HG02885 (cell line): ENCODE data around the gene PRELP.

Source experiments
- ATAC-seq: cut with Tn5 transposase; IDR thresholded peaks from one replicate; pipeline ENCODE4 v1.9.1; 2021; ENCODE audit warnings: mild to moderate bottlenecking; ENCODE audit not compliant: unreplicated experiment, poor library complexity

Gene PRELP

DNA sequence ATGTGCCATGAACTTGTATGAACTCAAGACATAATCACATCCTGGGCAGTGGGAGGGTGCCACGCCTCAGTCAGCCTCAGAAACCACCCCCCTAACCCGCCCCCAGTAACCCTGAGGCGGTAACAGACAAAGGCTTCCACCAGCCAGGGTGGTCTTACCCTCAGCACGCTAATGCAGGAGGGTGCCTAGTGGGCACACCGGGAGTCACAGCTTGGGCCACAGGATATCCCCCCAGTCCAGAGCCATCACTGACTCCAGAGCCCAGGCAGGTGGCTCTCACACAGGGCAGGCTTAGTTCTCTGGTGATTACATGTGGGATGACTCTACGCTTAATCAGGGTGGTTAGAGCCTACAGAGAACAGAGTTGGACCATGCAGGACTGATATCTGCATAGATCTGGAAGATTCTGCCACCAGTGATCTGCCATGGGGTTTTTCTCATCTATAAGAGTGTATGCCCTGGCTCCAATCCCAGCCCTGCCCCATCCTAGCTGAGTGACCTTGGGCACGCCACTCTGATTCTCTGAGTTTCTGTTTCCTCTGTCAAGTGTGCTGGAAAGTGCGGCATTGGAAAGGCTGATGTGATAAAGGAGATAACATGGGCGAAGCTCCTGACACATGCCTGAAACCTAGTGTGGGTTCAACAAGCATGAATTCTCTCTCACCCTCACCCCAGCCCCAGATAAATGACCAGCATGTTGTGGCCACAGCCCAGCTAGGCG is 45.6 kb downstream of the PRELP start:
- ATAC-seq, result no peak

DNA sequence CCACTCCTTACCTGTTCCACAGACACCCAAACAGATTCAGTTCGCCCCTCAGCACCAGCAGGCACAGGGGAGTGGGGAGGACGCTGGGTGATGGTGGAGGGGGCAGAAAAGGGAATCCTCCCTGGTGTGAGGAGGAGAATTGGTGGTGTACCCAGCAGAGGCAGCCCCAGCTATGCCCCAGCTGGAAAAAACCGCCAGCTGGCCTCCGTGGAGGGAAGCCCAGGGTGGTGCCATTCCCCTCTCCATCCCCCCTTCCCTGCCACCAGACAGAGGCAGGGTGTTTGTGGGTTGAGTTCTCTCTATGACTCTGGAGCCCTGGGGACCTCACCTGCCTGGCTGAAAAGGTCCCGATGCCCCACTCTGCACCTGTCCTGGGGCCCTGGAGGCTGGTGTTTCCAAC is 46.2 kb downstream of the PRELP start:
- no peak for ATAC-seq

DNA sequence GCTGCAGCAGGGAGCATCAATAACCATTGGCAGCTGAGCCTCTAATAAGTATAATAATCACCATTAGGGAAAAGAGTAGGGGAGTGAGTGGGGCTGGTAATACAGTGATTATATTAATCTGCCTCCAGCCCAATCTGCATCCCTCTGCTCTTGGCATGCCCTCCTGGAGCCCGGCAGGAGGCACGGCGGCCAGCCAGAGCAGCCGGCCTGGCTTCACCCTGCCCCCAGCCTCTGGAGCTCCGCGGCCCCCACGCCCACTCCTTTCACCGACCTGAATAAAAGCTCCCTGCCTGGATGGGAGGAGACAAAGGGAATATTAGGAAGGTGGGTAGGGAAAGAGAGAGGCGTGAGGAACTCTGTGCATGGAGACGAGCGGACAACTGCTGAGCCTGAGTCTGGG is 46.6 kb downstream of the PRELP start:
- ATAC-seq, result no peak

DNA sequence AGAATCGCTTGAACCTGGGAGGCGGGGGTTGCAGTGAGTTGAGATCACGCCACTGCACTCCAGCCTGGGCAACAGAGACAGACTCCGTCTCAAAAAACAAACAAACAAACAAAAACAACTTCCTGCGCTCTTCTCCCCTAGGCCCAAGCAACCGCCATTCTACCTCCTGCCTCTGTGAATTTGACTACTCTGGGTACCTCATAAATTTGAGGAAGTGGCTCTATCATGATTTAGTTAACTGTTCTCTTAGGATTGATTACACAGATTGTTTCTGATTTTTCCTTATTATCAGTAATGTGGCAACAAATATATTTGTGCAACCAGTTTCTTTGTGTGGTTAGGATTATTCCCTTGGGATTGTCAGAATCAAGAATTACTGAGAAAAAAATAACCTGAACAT is 48.1 kb downstream of the PRELP start:
- no peak for ATAC-seq

DNA sequence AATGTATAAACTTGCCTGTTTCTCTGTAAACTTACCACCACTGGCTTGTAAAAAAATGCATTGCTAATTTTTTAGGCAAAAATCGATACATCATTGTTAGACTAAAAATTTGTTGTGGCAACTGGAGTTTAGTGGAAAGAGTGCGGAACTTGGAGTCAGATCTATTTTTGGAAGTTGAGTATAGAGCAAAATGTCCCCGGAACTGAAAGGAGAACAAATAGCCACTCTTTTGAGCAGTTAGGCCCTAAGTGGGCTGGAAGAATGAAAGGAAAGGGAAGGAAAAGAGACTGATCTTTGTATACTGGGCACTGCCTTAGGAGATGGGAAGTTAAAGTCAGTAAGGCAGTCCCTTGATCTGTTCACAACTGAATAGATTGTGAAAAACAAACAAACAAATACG is 48.5 kb downstream of the PRELP start:
- ATAC-seq, result no peak

DNA sequence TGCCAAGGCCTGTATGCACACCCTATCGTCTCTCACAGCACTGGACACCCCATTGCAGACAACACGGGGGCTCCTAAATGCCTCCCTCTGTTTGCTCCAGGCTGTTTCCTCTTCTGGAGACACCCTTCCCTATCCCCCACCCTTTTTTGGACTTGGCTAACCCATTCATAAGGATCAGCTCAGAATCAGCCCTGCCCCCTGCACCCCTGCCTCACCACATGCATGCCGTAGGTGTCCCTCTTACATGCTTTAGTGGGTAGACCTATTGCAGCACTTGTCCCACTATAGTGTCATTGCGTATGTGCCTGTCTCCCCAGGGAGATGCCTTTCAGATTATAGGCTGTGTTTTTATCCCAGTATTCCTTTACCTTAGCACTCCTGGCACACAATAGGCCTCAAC is 49.2 kb downstream of the PRELP start:
- ATAC-seq, result no peak

DNA sequence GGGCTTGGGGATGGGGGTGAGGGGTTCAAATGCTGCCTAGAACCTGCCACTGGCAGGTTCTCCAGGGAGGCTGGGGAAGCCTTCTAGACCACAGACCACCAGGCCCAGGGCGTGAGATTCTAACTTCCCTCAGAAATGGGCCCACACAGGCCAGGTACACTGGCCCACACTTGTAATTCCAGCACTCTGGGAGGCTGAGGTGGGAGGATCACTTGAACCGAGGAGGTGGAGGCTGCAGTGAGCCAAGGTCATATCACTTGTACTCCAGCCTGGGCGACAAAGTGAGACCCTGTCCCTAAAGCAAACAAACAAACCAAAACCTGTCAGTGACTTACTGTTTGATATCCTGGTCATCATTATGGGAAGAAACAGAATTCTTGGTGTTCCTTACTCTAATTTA is 50.1 kb downstream of the PRELP start:
- ATAC-seq, result no peak

DNA sequence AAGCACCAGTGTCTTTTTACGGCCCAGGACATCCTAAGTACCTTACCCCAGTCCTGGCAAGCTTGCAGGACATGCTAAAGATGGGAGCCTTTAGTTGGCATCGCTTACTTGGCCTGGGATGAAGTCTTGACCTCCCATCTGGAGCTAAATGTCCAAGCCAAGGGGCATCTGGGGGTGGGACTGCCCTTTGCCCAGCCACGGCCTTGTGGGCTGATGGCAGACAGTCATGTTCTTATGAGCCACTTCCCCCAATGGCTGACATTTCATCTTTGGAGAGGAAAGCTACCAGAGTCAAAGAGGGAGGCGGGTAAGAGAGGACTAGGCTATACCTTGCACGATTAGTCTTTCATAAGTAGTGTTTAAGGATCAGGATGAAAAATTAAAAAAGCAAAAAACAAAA is 50.5 kb downstream of the PRELP start:
- no peak for ATAC-seq

DNA sequence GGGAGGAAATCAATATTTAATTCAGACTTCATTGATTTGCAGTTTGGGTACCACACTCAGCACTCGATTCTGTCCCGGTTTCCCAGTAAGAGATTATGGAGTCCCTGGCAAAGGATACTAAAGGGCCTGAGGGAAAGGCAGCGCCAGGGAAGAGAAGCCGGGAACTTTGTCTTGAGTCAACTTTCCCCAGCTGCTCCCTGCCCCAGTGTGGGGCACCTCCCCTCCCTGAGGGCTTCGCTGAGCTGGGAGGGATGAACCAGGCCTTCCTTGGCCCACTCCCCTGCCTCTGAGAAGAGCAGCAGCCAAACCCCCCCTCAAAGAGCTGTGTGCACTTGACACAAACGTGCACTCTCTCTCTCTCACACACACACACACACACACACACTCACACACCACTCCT is 51.0 kb downstream of the PRELP start:
- ATAC-seq, result no peak

DNA sequence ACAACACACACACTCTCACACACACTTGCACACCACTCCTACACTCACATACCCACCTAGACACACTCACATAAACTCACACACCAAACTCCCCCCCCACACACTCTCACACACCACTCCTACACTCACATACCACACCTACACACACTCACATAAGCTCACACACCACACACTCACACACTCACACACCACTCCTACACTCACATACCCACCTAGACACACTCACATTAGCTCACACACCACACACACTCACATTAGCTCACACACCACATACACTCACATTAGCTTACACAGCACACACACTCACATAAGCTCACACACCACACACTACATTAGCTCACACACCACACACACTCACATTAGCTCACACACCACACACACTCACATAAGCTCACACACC is 51.4 kb downstream of the PRELP start:
- no peak for ATAC-seq

DNA sequence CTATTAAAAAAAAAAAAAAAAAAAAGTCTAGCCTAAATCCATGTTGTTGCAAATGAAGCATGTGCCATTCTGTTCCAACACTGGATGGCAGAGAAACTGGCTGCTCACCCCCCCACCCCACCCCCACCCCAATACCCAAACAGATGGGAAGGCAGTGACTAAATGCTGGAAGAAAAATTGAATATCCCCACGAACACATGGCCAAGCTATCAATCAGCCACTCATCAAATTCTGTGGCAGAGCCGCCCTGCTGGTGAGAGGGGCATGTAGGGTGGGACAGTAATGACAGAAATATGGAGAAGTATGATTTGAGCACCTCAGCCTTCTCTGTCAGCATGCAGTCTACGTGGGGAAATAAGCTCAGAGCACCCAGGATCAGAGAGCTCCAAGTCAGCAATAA is 52.5 kb downstream of the PRELP start:
- no peak for ATAC-seq

DNA sequence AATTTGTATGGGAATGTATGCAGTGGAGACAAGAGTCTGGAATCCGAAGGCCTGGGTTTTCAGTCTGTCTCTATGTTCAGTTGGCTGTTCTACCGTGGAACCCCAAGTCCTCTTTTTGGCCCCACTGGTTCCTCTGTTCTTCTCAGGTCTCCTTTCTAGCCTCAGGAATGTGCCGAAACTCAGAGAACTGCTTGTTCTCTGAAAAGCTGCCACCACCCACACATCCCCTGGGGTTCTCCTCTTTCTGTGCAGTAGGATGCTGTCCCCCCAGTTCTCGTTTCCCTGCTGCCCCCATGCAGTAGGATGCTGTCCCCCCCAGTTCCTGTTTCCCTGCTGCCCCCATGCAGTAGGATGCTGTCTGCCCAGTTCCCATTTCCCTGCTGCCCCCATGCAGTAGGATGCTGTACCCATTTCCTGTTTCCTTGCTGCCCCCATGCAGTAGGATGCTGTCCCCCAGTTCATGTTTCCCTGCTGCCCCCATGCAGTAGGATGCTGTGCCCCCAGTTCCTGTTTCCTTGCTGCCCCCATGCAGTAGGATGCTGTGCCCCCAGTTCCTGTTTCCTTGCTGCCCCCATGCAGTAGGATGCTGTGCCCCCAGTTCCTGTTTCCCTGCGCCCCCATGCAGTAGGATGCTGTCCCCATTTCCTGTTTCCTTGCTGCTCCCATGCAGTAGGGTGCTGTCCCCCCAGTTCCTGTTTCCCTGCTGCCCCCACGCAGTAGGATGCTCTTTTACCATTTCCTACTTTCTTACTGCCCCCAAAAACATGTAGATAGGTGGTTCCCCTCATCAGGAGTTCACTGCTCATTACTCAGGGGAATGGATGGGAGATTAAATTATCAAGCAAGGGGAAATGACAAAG is 53.6 kb downstream of the PRELP start:
- no peak for ATAC-seq

DNA sequence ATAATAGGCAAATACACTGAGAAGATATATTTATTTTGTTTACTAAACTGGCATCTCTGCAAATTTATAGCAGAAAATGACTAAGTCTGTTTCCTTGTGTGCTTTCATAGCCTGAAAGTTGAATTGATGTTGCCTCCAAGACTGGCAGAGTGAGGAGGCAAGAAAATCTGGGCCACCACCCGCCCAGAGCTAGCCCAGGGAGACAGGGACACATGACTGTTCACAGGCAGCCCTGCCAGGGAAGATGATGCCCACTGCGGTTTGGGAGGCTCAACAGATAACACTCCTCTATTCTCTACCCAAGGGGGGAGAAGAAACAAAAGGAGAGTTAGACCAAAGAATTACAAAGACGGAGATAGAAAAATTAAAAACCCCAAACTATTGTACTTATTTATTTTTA is 55.5 kb downstream of the PRELP start:
- no peak for ATAC-seq

DNA sequence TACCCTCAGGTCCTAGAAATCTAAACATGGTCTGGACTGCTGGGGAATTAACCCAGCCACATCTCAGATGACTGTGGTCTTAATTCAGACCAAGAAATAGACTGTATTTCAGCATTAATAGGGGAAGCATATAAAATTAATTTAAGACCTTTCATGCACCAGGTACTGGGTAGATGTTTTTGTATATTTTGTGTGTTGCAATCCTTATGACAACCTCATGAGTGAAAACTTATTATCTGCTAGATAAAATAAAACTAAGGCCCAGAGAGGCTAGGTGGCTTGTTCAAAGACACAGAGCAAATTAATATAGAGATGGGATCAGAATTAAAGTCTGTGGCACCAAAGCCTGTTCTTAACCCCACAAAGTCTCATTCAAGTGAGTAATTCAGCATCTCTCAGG is 58.4 kb downstream of the PRELP start:
- ATAC-seq, result no peak

DNA sequence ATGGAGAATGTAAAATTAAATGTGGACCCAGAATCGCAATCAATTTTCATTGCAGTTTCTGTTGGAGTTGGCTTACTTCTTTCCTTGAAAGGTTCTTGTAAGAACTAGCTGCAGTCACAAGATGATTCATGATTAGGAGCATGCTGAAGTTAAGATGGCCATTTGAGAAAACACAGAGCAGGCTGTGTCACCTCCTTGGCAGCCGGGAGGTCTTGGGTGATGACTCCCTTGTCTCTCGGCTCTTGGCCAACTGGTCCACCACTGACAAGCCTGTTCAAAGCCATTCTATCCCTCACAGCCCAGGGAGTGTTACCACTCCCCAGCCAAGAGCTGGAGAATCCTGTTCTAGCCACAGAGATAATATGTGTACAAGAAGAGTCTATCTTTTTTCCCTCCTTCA is 58.9 kb downstream of the PRELP start:
- ATAC-seq, result no peak

DNA sequence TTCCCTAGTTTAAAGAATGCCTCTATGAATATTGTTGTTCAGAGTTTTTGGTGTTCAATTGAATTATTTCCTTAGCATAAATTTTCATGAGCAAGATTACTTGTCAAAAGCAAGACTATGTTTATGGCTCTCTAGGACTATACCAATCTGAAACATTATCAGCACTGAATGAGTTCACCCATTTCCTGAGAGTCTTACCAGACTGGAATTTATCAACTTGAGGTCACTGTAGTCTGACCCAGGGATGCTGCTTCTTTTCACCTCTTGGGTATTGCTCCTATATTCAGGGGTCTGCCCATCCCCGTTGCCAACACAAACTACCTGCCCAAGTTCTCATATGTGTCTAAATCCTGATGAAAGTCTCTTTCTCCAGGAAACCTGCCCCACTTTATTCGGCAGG is 61.0 kb downstream of the PRELP start:
- no peak for ATAC-seq

DNA sequence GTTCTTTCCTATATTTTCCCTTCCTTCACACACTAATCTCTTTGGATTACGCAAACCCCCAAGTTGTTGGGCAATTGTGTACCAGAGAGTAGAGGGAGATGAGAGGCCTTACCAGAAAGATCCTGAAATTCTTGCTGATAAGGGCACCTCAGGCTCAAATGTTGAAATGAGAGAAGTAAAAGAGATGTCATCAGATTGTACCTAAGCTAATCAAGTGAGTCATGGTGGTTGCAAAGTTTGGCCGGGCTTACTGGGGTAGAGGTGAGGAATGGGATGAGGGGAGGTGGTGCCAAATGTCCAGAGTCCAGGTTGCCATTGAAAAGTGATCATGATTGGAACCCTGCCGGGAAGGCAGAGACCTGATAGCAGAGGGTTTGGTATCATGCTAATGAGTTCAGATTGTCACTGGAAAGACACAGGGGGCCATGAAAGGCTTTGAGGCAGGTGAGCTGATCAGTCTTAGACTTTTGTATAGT is 61.4 kb downstream of the PRELP start:
- ATAC-seq, result no peak

DNA sequence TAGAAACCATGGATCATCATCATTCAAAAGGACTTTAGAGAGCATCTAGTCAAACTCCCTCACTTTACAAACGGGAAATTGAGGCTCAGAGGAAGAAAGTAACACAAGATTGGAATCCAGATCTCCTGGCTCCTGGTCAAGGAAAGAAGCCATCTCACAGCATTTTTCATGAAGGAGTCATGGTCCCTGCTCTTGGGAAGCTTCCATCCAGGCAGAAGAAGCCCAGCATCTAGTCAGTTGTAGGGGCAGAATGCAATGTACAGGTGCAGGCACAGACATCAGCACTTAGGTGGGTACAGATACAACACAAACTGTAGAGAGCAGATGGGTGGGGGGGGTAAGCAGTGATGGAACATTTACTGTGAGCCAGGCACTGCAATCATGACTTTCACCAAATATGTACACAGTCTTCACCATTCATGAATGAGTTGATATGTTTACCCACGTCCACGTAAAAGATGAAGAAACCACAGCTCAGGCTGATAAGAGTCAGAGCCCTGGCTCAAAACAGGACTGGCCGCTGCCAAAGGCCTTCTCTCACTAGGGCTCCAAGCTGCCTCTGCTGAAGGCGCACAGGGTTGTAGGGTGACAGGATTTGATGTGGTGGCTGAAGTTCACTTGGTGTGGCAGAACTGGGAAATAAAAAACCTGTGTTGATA is 62.3 kb downstream of the PRELP start:
- no peak for ATAC-seq

DNA sequence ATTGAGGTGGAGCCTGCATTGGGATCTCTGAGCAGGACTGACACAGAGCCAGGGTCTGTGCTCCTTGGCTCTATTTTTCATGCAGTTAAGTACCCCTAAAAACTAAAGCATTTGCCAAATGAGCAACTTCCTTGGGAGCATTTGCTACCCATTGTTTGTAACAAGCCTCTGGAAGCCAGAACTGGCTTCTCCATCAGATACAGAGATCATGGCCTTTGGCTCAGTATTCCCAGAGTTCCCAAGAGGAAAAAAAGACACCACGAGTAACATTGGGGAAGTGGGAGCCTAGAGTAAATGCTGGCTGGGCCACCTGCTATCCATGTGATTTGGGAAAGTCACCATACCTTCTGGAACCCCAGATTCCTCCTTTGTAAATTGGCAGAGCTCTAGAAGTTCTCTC is 63.1 kb downstream of the PRELP start:
- ATAC-seq, result no peak

DNA sequence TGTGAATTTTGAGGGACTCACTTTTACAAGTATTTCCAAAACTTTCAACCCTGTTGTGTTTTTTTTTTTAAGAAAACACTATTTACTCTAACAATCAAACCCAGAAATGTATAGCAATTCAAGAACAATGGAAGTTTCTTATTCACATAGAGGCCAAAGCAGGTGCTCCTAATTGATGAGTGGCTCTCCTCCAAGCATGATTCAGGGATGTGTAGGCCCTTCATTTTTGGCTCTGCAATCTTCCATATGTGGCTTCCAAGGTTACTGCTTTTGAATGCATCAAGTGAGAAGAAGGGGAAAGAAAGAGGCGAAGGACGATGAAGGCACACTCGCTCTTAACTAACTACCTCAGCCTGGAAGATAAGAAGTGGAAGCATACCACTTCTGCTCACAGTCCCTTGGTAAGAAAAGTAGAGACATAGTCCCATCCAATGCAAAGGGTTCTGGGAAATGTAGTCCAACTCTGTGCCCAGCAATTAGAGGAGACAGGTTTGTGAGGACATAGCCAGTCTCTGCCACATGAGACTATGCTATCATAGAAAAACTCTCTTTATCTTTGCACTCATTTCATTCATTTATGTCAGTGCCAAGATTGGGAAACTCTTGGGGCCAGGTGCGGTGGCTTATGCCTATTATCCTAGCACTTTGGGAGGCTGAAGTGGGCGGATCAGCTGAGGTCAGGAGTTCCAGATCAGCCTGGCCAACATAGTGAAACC is 64.4 kb downstream of the PRELP start:
- no peak for ATAC-seq
